SW480 (cell line): ENCODE measurements around the gene SMYD3.

Source experiments
- DNase-seq: peaks from one replicate; pipeline ENCODE4 v3.0.0-alpha.2; 2016; ENCODE audit warnings: low spot score

SMYD3 gene

DNA sequence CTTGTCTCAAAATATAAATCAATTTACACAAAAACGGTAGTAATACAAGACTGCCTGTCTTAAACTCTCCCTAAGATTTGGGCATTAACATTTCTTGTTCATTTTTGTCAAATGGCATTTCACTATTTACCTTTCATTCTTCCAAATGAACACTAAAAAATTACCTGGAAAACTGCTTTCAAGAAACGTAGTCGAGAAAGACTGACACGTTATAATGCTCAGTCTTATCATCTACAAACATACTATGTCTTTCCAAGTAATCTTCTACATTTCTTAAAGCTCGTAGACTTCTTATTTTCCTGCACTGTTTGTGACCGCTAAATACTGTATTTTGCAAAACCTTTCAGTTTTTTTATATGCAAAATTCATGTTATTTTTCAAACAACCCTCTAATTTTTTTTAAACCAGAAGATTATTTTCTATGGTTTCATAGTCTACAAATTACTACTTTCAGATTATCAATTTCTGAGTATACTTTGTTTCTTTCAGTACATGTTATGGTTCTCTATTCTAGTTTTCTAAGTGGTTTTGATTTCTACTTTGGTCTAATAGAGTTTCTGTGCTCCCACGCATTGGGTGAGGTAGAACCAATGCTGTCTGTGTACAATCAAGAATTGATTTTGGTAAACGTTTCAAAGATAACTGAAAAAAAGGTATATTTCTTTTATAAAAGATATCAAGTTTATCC is 336.4 kb downstream of the SMYD3 start:
- DNase-seq, result no peak

DNA sequence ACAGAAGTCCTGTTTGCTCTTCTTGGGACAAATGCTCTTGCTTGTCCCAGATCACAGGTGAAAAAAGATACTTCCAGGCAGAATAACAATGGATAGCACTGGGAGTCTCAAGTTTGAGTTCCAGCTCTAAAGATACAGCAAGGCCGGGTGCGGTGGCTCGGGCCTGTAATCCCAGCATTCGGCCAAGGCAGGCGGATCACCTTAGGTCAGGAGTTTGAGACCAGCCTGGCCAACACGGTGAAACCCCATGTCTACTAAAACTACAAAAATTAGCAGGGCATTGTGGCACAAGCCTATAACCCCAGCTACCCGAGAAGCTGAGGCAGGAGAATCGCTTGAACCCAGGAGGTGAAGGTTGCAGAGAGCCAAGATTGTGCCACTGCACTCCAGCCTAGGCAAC is 337.6 kb downstream of the SMYD3 start:
- DNase-seq, result no peak

DNA sequence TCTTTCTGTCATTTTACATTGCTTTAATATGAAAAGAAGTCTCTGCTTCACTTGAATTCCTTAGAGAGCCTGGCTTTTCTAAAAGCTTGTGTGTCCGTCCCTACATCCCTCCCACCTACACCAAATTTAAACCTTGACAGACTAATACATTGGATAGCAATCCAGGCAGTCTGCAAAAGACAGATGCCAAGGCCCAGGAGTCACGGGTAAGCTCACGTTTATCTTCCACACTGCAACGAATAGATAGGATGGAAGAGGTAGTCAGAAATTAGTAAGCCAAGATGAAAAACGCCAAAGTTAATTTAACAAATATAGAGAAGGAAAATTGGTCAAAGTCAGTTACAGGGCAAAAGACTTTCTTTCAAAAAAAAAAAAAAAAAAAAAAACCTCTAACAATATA is 338.1 kb downstream of the SMYD3 start:
- no peak for DNase-seq

DNA sequence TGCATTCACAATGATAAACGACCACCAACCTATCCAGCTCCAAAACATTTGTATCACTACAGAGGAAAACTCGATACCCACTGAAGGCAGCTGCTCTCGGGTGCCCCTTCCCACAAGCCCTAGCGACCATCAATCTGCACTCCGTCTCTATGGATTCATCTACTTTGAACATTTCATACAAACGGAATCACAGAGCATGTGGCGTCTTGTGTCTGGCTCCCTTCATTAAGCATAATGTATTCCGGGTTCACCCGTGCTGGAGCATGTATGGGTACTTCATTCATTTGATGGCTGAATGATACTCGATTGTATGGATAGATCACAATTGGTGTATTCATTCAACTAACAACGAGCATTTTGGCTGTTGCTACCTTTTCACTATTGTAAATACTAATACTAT is 340.2 kb downstream of the SMYD3 start:
- no peak for DNase-seq

DNA sequence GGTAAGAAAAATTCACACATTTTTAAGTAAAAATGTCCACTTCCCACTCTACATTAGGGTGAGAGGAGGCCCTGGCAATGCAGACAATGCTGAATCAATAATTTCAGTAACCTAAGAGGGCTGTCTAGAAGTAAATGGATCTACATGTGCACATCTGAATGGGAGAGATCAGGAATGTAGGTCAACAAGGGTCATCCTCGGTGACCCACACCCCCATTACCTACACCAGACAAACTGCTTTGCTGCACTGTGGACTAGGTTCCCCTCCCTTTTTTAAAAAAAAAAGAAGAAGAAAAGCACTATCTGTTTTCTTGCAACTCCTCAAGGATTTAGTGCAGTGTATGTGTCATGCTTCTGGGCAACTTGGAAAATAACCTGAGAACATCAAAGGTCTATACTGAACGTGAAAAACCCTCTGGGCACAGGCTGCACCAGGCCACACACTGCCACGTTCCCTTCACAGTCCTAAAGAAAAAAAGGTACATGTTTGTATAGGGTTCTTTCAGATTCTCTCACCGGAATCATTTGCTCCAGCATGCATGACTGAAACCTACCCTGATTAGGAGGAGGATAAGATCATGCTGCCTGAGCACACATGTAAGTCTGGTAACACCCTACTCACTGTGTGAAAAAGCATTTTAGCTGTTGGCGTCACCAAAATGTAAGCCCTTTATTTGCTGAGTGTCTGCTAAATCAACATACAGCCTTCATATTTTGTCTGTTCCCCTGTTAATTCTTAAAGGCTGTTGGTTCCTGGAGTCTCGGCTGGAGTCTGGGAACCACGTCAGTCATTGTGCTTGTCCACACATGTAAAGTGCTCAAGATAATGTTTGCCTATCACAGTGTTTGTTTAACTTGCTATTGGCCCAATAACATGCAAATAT is 341.0 kb downstream of the SMYD3 start:
- DNase-seq, result no peak

DNA sequence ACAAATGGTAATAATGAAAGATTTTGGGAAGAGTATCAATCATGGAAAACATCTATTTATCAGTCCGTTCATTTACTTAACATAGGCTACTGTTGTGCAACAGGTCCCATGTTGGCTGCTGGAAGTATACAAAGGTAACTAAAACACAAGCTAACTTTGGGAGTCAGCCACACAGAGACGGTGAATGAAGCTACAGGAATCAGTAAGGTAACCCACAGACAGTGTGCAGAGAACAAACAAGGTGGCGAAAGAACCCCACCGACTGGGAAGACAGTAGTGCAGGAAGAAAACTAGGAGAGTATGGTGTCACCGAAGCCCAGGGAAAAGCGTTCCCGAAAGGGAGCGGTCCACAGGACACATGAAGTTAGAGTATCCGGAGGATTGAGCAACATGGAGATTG is 342.3 kb downstream of the SMYD3 start:
- DNase-seq, result no peak

DNA sequence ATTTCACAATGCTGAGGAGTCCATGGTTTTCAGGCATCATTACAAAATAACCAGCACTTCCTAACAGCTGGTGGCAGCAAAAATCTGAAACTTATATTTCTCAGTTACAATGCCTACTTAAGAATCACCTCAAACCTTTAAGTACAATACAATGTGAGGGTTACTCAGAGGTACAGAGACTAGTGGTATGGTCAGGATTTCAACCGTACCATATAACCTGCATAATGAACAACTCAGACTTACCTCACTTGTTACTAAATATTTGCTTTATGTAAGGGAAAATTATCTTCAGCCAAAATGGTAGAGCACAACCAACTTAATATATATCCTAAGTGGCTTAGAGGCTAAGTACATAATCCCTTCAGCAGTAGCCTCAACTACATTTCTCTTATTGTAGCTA is 344.5 kb downstream of the SMYD3 start:
- DNase-seq, result no peak

DNA sequence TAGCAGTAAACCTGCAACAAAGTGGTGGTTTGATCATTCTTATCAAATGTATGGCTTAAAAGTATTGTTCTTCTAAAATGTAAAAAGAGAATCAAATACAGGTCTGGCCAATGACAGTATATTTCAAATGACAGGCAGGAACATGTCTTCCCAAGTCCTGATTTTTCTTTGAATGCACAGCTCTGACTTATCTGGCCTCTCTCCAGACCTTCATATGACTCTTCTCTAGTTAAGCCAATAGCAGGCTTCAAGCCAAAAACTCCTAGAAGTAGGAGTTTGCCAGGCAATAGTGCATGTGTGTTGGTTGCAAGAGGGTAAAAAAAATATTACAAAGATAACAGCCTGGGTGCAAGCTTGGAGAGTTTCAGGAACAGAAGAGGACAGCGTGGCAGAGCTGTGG is 345.5 kb downstream of the SMYD3 start:
- DNase-seq, result no peak

DNA sequence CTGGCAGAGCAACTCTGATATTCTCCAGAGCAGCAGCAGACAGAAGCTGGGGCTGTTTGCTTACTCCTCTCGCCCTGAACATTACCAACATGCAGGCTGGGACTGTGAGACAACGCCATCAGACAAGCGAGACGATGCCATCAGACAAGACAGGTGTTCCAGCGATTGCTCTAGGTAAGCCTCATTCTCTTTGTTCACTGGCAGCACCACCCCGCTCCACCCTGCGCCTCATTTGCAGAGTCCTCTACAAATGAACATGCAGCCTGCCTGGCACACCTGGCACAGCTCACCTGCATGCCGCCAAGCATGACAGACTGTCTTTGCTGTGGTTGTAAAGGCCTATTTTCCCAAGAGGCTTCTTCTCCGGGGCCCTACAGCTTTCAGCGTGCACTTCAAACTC is 346.2 kb downstream of the SMYD3 start:
- DNase-seq, result no peak

DNA sequence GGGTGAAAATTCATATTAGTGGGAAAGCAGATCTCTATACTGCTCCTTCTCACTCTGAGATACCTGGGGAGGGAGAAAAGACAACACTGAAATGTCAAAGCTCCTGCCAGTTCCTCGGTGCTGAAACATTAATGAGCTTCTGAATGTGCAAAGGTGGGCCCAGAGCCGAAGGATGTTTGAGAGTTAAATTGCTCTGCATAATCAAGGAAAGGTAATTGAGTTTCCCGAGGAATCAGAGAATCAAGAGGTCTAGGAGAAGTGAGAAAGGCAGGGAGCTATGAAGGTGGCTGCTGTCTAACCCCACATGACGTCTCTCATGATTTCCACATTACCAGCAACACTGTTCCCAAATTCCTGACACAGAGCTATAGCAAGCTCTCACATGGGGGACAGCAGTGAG is 346.7 kb downstream of the SMYD3 start:
- no peak for DNase-seq

DNA sequence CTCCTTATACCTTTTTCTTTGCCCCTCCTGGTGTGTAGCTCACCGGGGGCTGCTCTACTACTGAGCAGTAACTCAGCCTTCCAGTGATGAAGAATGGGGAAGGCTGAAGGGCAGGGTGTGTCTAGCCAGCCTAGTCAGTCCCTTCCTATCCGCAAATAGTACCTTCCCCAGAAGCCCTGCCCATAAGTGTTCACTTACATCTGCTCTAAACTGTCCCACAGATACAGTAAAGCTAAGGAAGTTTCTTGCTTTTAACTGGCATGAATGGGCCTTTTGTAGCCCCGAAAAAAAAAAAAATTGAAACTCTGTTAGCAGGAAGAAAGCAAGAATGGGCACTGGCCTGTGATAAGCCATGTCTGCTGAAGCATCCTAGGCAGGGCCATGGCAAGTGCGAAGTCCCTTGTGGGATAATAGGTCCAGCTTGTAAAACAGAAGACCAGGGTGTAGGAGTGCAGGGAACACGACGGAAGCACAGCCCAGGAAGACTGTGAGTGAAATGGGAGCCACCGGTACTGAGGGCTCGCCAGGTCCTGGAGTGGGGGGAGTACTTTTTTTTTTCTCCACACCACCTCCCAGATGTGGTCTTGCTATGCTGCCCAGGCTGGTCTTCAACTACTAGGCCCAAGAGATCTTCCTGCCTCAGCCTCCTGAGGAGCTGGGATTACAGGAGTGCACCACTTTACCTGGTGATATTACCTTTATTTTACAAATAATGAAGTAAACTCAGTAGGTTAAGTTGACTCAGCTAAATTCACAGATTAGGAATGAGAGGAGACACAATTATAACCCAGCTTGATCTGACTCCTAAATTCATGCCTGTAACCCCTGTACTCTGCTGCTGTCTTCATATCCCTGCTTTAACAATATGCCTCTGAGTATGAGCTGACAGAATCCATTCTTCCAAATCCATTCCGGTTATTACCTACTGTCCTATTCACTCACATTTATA is 347.5 kb downstream of the SMYD3 start:
- no peak for DNase-seq

DNA sequence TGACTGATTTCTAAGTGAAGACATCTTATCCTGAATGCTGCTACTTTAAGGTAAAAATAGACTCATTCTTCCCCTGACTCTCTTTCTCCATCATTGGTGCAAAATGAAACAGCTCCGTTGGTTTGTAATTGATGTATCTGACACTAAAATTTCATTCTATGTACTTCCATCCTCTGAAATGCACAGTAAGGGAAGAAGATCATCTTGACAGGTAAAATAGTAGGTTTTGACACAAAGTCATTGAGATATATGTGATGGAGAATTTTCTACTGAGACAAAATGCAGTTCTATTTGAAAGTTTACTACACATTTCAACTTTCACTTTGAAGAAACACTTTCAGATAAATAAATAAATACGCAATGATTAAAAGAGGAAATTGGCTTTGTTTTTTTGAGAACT is 348.9 kb downstream of the SMYD3 start:
- DNase-seq, result no peak

DNA sequence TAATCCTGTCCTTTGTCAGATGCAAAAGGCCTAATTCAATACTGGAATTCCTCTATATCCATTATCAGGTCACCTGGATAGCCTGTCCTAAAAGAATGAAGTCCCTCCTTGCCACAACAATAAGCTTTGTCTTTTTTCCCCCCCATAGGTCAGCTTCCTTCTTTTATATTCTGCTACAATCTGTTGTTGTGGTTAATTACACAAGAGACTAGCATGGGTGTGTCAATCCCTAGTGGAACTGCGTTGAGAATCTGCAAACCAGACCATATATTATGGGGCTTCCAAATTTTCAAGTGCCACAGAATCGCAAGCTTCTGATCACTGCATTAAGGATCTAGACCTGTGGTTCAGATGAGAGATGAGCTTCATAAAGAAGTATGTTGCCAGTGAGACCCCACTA is 349.6 kb downstream of the SMYD3 start:
- no peak for DNase-seq

DNA sequence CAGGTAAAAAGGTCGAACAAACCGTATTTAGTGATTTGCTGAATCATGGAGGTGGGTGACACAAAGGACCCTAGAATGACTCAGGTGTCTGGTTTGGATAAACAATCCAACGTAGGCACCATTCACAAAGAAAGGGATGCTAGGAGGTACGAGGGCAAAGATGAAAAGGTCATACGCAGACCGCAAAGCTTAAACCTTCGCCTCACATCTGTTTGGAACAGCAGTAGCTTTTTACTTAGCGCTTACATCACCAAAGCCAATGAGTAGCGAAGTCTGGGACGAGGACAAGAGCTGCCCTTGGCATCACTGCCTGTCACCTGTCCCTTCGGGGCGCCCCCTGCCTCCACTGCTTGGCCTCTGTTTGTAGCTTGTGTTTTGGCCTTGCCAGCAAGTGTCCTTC is 350.2 kb downstream of the SMYD3 start:
- no peak for DNase-seq

DNA sequence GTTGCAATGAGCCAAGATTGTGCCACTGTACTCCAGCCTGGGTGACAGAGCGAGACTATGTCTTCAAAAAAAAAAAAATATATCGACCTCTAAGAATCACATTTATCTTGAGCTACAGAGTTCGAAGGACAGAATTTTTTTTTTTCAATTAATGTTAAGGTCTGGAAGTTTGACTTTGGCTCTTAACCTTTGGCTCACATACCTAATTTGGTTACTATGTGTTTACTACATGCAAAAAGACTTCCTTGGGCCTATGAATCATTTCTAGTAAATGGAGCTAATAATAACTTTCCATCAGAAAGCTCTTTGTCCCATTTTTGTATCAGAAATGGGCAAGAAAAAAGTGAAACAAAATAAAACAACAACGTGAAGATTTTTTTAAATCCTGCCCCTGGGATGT is 351.2 kb downstream of the SMYD3 start:
- DNase-seq, result no peak

DNA sequence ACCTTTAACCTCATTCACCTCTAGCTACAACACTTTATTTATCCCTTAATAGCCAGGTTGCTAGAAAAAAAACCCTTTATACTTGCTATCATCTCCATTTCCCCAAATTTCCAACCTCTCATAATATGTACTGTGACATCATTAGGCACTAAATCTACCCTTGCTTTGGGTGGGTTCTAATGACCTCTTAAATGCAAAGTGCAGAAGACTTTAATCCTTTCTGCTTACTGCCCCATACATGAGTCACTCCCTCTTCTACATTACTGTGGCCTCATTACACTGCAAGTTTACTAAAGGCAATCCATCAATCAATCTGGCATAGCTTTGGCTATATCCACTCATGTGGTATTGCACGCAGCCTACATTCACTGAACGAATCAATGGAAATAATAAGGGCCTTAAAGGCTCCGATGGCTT is 353.3 kb downstream of the SMYD3 start:
- peak; percentile 35 for DNase-seq

DNA sequence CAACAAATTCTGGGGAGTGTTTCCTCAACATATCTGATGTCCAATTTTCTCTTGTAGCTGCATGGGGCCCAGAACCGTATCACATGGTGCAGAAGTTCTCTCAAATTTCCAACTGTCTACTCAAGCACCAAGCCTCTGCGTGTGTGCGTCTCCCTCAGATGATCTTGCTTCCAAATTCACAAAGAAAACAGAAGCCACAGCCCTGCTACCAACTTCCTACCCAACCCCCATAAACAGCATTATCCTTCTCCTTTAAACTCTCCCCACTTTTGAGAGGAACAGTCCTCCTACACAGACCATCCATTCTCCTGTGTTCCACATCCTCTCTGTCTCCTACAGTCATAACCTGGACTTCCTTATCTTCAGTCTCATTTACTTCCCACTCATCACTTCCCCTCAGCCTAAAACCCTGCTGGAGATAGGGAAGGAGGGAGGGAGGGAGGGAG is 354.1 kb downstream of the SMYD3 start:
- no peak for DNase-seq

DNA sequence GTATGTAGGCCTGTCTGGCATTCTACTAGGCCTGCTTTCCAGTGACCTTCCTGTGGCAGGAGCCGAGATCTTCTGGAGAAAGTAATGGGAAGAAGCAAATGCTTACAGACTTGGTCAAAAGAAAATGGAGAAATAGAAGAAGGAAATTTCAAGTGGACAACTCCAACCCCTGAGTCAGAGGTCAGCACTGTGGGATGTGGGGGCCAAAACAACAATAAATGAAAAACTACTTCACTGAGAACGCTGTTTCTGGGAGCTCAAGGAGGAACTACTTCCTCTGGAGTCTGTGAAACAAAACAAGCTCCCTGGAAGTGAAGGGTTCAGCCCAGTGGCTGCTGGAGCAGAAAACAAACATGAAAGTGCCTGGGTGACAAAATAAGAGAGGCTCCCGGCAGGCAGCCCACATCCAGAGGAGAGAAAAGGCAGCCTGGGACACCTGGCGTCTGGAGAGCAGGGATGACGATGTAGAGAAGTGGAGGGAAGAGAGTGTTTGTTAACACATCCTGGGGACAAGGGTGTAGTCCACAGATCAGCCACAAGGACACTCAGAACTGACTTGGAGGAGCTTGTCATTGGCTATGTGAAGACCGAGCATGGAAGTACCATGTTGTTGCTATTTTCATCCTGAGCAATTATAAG is 355.2 kb downstream of the SMYD3 start:
- DNase-seq, result no peak

DNA sequence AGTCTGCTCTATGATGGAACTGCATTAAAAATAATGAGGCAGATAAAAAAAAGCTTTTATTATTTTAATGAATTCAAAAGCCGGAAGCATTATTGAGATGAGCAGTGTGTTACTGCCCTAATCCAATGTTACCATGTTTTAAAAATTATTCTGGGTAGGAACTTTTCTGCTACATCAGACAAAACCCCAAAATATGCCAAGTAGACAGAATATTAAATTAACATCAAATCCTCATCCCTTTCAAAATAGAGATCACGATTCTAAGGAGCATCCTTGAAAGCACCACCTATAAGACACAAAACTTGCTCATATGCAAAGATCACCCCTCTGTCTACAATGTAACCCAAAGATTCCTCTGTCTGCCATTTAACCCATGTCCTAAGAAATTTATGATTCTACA is 357.5 kb downstream of the SMYD3 start:
- DNase-seq, result no peak

DNA sequence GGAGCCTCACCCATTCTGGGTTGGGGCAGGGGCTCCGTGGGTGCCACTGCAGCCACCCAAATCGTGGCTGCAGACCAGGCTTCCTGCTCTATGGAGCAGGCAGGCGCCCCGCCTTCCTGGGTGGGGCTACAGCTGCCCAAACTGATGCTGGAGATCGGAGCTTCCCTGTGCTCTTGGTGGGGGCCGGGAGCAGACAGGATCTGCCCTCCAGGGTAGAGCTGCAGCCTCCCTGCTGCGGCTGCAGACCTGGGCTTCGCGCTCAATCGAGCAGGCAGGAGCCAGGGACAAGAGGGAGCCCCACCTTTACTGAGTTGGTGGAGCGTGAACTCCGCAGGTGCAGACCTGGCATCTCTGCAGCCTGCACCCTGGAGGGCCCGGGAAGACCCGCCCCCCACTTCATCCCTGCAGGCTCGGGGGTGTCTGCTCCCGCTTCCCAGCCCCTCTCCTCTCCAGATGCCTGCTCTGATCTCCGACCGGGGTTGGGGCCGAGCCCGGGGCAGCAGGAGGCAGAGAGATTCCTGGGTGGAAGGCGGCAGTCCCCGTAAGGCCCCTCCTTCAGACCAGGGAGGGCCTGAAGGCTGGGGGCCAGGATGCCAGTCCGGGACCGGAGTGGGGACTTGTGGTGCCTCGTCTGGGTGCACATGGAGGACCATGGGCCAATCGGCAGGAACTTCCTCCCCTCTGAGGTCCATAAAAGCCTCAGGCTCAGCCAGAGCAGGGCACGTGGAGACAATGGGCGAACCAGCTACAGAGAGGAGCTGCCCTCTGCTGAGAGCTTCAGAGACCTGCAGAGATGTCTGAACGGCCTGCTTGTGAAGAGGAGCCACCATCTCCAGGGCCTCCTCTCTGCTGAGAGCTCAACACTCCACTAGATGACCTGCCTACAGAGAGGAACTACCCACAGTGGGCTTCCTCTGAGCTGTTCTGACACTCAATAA is 359.3 kb downstream of the SMYD3 start:
- no peak for DNase-seq
